ENCODE measurements around the gene ZFAND3. TPM values are rescaled to one million over a fixed set of nuclear protein-coding genes. Genes with fewer than 3 reads are reported as not detected.

The ZFAND3 gene
- total RNA-seq, 4 donors from 2014 or later, result 43.5 to 73.1 (median 49.0) TPM

DNA sequence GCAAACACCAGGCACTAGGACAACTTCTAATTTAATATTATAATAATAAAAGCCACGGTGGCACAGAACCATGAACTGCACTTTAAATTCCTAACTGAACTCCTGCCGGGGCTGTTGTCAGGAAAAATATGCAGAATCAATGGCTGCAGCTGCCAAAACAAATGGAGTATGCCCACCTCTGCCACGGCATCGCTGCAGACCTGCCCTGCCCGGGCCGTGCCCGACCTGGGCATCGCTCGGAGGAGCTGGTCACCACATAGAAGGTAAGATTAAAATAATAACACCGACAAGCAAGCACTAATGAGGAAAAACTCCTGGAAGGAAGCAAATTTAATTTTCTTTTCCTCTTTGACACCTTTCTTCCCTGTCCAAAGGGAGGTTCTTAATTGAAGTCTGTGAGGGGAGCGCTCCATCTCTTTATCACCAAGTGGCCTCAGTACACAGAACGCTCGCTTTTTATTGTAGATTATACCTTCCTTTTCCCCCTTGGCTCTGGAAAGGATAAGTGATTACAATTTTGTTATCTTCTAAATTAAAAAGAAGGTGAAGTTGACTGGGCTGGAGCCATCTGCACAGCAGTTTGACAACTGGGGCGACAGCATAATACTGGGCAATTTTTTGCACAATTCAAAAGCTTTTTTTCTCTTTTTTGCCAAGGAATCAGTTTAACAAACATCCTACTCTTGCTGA is 351.3 kb downstream of the ZFAND3 start:
- TF ChIP-seq, protein P1, sequence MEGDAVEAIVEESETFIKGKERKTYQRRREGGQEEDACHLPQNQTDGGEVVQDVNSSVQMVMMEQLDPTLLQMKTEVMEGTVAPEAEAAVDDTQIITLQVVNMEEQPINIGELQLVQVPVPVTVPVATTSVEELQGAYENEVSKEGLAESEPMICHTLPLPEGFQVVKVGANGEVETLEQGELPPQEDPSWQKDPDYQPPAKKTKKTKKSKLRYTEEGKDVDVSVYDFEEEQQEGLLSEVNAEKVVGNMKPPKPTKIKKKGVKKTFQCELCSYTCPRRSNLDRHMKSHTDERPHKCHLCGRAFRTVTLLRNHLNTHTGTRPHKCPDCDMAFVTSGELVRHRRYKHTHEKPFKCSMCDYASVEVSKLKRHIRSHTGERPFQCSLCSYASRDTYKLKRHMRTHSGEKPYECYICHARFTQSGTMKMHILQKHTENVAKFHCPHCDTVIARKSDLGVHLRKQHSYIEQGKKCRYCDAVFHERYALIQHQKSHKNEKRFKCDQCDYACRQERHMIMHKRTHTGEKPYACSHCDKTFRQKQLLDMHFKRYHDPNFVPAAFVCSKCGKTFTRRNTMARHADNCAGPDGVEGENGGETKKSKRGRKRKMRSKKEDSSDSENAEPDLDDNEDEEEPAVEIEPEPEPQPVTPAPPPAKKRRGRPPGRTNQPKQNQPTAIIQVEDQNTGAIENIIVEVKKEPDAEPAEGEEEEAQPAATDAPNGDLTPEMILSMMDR (IDR thresholded peaks at IDR 0.05; ENCODE audit: low read depth), result no peak

DNA sequence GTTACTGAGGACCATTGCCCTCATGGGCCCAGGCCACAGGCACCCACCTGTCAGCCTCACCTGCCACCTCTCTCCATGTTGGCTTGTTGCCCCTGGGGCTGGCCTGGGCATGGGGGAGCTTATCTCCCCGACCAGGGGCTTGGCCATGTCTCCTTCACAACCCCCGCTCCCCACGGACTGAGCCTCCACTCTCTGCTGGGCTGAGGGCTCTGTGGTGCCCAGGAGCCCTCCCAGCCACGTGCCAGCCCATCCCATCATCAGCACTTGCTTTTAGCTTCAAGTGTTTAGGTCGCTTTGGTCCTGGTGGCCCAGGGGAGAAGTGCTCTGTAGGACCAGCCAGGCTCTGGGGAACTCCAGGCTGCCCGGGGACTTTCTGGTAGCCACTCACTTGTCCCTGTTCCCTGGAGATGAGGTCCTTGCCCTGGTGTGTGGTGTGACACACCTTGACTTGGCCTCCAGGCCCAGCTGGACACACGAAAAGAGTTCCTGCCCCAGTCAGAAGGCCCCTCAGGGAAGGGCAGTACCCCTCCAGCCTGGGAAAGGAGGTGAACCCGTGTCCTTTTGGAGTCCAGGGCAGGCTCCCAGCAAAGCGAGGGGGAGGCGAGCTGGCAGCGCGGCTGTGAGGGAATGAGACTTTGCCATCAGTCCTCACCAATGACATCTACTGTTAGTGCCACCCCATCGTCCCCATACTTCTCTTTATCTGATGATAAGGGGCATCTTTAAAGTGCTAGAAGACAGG is 352.6 kb downstream of the ZFAND3 start:
- TF ChIP-seq, protein P1 (IDR thresholded peaks at IDR 0.05; ENCODE audit: low read depth), result no peak

DNA sequence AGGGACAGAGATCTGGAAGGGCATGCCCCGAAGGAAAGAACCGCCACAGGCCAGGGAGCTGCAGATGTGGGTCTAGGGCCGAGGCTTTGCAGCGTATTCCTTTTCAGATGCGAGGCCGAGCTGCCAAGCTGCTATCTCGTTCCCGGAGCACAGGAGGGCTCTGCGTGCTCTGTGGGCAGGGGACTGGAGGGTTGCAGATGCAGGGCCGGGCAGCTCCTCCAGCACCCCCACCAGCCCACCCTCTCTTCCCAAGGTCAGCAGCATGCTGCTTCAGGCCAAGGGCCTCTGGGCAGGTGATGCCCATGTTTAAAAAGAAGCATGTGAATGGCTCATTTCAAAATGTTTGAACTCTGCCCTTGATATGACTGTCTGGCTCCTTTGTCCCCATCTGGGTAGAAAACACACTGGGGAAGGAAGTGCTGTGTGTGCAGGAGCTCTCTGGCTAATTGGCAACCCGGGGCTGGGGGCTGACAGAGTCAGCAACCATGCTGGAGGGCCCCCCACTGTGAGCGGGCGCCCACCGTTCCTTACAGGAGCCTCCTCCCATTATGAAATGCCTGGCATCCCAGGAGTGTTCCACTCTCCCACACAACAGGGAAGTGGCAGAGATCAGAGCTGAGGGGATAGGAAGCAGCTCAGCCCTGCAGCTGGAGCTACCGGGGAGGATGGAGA is 353.3 kb downstream of the ZFAND3 start:
- TF ChIP-seq, protein P1 (IDR thresholded peaks at IDR 0.05; ENCODE audit: low read depth), result no peak

DNA sequence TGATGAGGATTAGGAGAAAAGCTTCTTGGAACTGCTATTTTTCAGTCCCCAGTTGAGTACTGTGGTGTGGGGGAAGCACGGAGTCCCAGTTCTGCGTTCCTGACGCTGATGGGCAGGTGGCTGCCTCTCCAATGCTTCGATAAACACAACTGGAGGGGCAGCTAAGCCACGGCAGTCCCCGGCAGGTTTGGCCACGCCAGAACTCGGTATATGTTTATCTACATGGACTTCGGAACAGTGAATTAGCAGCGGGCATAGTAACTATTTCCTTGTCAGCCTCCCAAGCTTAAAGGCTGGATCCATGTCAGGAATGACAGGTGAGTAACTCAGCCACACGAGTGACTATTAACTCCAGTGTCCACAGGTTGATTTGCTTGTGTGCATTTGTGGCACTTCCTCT is 354.4 kb downstream of the ZFAND3 start:
- TF ChIP-seq, protein P1 (IDR thresholded peaks at IDR 0.05; ENCODE audit: low read depth), result no peak

DNA sequence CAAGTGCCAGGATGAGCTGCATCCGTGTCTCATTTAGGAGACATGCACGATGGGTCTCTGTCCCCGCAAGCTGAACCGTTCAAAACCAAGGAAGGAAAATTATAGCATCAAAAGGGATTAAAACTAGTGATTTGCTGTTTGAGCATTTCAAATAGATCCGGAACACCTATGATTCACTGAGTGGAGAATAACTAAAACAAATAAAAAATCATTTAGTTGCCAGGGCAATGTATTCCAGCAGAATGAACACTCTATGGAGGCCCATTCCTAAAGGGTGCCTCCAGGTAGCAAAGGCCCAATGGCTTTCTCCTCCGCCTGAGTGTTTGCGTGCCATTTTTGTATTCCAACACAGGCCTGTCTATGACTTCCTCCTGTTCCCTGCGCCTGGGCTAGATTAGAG is 354.8 kb downstream of the ZFAND3 start:
- TF ChIP-seq, protein P1 (IDR thresholded peaks at IDR 0.05; ENCODE audit: low read depth), result no peak

DNA sequence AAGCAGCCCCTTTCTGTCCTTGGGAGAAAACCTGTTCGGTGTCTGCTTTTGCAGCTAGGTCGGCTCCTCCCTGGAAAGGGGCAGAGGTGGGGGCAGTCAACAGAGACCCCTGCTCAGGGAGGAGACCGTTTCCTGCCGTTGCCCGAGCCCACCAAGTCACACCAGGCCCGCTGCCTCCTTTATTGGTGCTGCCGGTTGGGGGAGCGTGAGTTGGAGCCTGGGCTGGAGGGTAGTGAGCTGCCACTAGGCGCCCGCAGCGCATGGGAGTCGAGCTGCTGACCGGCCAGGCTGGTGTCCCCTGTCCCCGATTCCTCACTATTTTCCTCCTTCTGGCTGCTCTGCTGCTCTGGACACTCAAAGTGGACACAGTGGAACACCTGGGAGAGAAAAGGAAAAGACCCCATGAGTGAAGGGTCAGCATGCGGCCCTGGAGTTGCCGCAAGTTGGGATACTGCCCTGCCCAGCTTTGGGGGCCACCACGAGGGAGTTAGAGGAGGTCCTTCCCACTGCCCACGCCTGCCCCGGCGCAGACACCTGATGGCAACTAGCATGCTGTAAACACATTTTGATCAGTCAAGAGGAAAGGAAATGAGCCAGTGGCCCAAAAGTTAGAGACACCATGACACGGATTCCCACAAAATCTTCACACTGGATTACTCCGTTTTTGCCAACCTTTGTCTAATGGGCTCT is 355.4 kb downstream of the ZFAND3 start:
- TF ChIP-seq, protein P1 (IDR thresholded peaks at IDR 0.05; ENCODE audit: low read depth), result no peak
